ENCODE measurements around the gene CACNA2D2. TPM values are rescaled to one million over a fixed set of nuclear protein-coding genes. Genes with fewer than 3 reads are reported as not detected.

CACNA2D2 gene
- total RNA-seq, 1 experiment from 2014 or later, result 22.0 TPM

GRCh38 chr3:50364573-50365079 lies 138.8 kb downstream of the CACNA2D2 start:
- ChIA-PET POLR2A (interaction anchor here (0.6 kb wide), 1 partner anchor 1913 kb away, joined by 4 read pairs; no protein-coding TSS in a partner anchor), CTCF (interaction anchor here (0.5 to 2.1 kb wide), 16 partner anchors 10 to 247 kb away, joined by 3 to 15 read pairs (median 4); partner anchors contain the start of genes CISH, CYB561D2, HEMK1 and NPRL2)
- peak; percentile 31 for ATAC-seq
- H3K9me3 Mint-ChIP-seq, result no peaks in the 10 kb centered on the region
- peak; percentile 61 for DNase-seq (ENCODE audit: low spot score)
- peaks cover 30% of the 10 kb centered on the region for H3K27me3 Mint-ChIP-seq (ENCODE audit: low read depth)
- H3K4me3 Mint-ChIP-seq, result peak overlapping the region; percentile 76
- H3K4me1 Mint-ChIP-seq, result peaks cover 11% of the 10 kb centered on the region
- TF ChIP-seq AFF4 (CRISPR knock-in tag; IDR thresholded peaks at IDR 0.05; ENCODE audit: borderline replicate concordance) (no peak), MYBL2 (CRISPR knock-in tag; IDR thresholded peaks at IDR 0.05) (0 out of 2 replicates have a peak, but pooled peaks have one; percentile 14)
- H3K36me3 Mint-ChIP-seq, result no peaks in the 10 kb centered on the region
- no peak overlapping the region; the same call in 1 of the 2 replicates for H3K27ac Mint-ChIP-seq

- no peak for TF ChIP-seq AFF4 (CRISPR knock-in tag; IDR thresholded peaks at IDR 0.05; ENCODE audit: borderline replicate concordance)
- no peak for TF ChIP-seq ZNF138 (CRISPR knock-in tag; conservative IDR thresholded peaks at IDR 0.05)
- no peak for TF ChIP-seq E2F4 (CRISPR knock-in tag; IDR thresholded peaks at IDR 0.05; ENCODE audit: borderline replicate concordance, low read depth)
- TF ChIP-seq FOXJ3 (CRISPR knock-in tag; IDR thresholded peaks at IDR 0.05; ENCODE audit: borderline replicate concordance), result no peak
- 0 out of 2 replicates have a peak, but pooled peaks have one; percentile 8 for TF ChIP-seq FOXK1 (CRISPR knock-in tag; IDR thresholded peaks at IDR 0.05)
- TF ChIP-seq ERG (CRISPR knock-in tag; IDR thresholded peaks at IDR 0.05), result no peak
- no peak for TF ChIP-seq TP53 (CRISPR knock-in tag; IDR thresholded peaks at IDR 0.05)
- TF ChIP-seq SMAD3 (CRISPR knock-in tag; IDR thresholded peaks at IDR 0.05; ENCODE audit: borderline replicate concordance), result no peak
- TF ChIP-seq RELA (CRISPR knock-in tag; IDR thresholded peaks at IDR 0.05; ENCODE audit: borderline replicate concordance), result no peak
- TF ChIP-seq CBFB (CRISPR knock-in tag; IDR thresholded peaks at IDR 0.05; ENCODE audit: low read depth), result 0 out of 2 replicates have a peak, but pooled peaks have one; percentile 35
- ATAC-seq, result peak; percentile 1
- DNase-seq (ENCODE audit: low spot score), result no peak
- Mint-ChIP-seq H3K36me3 (peaks cover 9% of the 10 kb centered on the region), H3K27ac (peak overlapping the region; percentile 32; the same call in 1 of the 2 replicates), H3K9me3 (no peaks in the 10 kb centered on the region), H3K27me3 (ENCODE audit: low read depth) (peaks cover 24% of the 10 kb centered on the region), H3K4me1 (peaks cover 24% of the 10 kb centered on the region), H3K4me3 (peak overlapping the region; percentile 93)
- ChIA-PET CTCF (interaction anchor here (1.3 kb wide), 1 partner anchor 12 kb away, joined by 7 read pairs; no protein-coding TSS in a partner anchor), POLR2A (no interaction called here)
These were observed 143.7 kb downstream of the CACNA2D2 start for GRCh38 chr3:50359760-50360110.
